GM18505 (cell line): ENCODE results near the gene PCID2.

ENCODE experiments used
- ATAC-seq: cut with Tn5 transposase; IDR thresholded peaks from one replicate; pipeline ENCODE4 v1.9.1; 2021; ENCODE audit not compliant: unreplicated experiment
- POLR2A ChIP-seq: IDR thresholded peaks from 4 replicates; pipeline ENCODE4 v1.6.1; 2011; ENCODE audit warnings: borderline replicate concordance; ENCODE audit not compliant: insufficient read depth, insufficient read length; ENCODE audit errors: extremely low read depth

The PCID2 gene

GRCh38 chr13:113140677-113141600 is 67.5 kb downstream of the PCID2 start:
- ATAC-seq: no peak
- TF ChIP-seq POLR2A: no peak

DNA sequence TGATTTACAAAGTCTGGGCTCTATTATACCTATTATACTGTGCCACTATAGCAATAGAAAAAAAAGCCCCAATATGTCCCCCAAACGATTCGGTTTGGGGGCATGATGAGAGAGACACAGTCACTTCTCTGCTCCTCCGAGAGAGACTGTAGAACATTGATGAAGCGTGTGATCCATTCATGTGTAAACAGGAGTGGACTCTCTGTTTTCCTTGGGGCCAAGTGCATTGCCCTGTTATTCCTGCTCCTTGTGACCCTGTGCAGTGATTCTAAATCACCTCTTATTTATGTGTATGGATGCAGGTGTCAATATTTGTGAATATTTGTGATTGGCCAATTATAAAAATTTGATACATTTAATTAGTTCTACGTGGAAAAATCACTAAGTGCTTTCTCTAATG is 68.9 kb downstream of the PCID2 start:
- no peak for ATAC-seq

DNA sequence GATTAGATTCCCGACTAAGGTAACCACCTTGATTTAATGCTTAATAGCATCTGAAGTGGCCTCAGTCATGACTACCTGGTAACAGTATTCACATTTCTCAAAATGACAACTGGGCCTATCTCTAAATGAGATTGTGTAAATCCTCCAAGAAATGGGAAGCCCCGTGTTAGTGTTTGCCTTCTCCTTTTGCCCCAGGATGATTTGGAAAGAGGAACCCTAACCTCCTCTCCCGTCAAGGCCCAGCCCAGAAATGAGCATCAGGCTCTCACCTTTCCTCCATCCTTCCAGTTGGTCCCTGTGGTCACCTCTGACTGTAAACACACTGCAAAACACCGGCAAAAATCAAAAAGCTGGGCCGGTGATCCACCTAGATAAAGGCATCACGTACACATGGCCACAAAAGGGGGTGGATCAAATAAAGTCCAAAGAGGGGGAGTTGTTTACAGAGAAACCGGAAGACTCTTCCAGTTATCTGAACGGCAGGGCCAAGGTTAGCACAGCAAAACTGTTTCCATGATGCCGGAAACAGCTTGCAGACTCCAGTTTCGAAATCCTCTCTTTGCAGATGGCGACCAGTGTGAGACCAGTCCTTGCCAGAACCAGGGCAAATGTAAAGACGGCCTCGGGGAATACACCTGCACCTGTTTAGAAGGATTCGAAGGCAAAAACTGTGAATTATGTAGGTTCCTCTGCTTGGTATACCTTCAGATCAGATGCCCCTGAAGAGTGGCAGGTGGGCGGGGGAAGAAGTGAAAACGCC is 69.5 kb downstream of the PCID2 start:
- no peak for ATAC-seq

More for the DNA sequence above, 68.9 kb downstream of the PCID2 start:
- TF ChIP-seq POLR2A: no peak

DNA sequence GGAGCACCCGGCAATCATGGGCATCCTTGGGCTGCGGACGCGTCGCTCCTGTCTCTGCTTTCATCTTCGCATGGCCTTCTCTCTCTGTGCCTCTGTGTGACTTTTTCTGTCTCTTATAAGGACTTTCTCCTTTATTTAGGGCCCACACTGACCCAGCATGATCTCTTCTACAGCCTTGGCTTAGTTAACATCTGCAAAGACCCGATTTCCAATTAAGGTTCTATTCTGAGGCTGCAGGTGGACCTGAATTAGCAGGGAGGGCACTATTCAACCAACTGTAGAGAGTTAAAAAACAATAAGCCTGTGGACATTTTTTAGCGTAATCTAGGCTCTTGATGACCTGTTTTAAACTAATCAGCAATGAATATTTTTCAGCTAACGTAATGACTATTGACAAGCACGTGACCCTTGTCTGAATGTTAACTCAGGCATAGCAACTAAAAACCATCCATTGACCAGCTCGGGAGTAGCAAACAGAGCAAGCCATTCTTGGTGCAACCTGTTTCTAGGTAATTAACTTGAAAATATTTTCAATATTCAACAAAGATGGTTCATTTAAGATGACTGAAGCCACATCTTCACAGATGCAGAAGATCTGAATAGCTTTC is 70.7 kb downstream of the PCID2 start:
- no peak for TF ChIP-seq POLR2A

More for the DNA sequence above, 69.5 kb downstream of the PCID2 start:
- no peak for TF ChIP-seq POLR2A

GRCh38 chr13:113135281-113135760 is 73.1 kb downstream of the PCID2 start:
- no peak for TF ChIP-seq POLR2A
- ATAC-seq: no peak

More for the DNA sequence above, 70.7 kb downstream of the PCID2 start:
- ATAC-seq: no peak

- no peak for ATAC-seq
- TF ChIP-seq POLR2A: no peak
Measured at GRCh38 chr13:113129921-113130750, 78.3 kb downstream of the PCID2 start.

- no peak for ATAC-seq
- TF ChIP-seq POLR2A: no peak
Measured at GRCh38 chr13:113129480-113129879, 79.0 kb downstream of the PCID2 start.
